Heart left ventricle (tissue), 16 donors: ENCODE results near the gene KRT32. TPM values are rescaled to one million over a fixed set of nuclear protein-coding genes. Genes with fewer than 3 reads are reported as not detected.

Experiments used
- ATAC-seq, 4 donors: fragments of 200-7000 bp; cut with Tn5 transposase; one replicate each; pipeline ENCODE4 v1.9.1; 2020 to 2022; ENCODE audit warnings: moderate library complexity in 4 of 4, mild to moderate bottlenecking in 3 of 4, moderate number of reproducible peaks in 1 of 4
- DNase-seq, 5 donors: peaks; one replicate each; pipeline ENCODE4 v3.0.0-alpha.2; 2020
- H3K27ac ChIP-seq, 12 donors: fragments of 200-600 bp; sonication (generic) in 4 of 12; one replicate each; pipeline versions ENCODE4 v1.5.0 to v1.8.0; 2016 to 2022; ENCODE audit warnings: mild to moderate bottlenecking in 2 of 12
- H3K27me3 ChIP-seq, 9 donors: fragments of 200-600 bp; sonication (generic) in 2 of 9; one replicate each; pipeline versions ENCODE4 v1.5.1 to v1.8.0; 2016 to 2022; ENCODE audit warnings: mild to moderate bottlenecking in 3 of 9
- H3K36me3 ChIP-seq, 9 donors: fragments of 200-600 bp; sonication (generic) in 2 of 9; one replicate each; pipeline versions ENCODE4 v1.5.0 to v1.8.0; 2018 to 2022; ENCODE audit warnings: mild to moderate bottlenecking in 2 of 9
- H3K4me1 ChIP-seq, 12 donors: fragments of 200-600 bp; sonication (generic) in 4 of 12; one replicate each; pipeline versions ENCODE4 v1.5.0 to v1.8.0; 2016 to 2022; ENCODE audit warnings: mild to moderate bottlenecking in 3 of 12
- H3K4me3 ChIP-seq, 12 donors: fragments of 200-600 bp; sonication (generic) in 4 of 12; one replicate each; pipeline versions ENCODE4 v1.5.0 to v1.8.0; 2017 to 2022; ENCODE audit warnings: mild to moderate bottlenecking in 9 of 12, moderate library complexity in 4 of 12
- H3K9me3 ChIP-seq, 12 donors: fragments of 200-600 bp; sonication (generic) in 4 of 12; one replicate each; pipeline versions ENCODE4 v1.5.0 to v1.8.0; 2016 to 2022; ENCODE audit warnings: mild to moderate bottlenecking in 1 of 12
- CTCF ChIP-seq, 12 donors: fragments of 200-600 bp; sonication (generic) in 4 of 12; IDR thresholded peaks; one replicate each; pipeline versions ENCODE4 v1.5.0 to v1.8.0; 2018 to 2022; ENCODE audit warnings: antibody characterized with exemption in 12 of 12, mild to moderate bottlenecking in 5 of 12
- POLR2A ChIP-seq, 2 donors: fragments of 450-650 bp; IDR thresholded peaks; one replicate each; pipeline ENCODE4 v1.6.1; 2017; ENCODE audit warnings: antibody characterized with exemption in 2 of 2, mild to moderate bottlenecking in 2 of 2, moderate library complexity in 2 of 2
- WGBS, 4 donors: extraction: QIAGEN DNeasy Blood & Tissue Kit in 2 of 4; methylation state at CpG; one replicate each; pipeline versions ENCODE4 v1.1.5 to v1.1.7; 2013 to 2018; 5-methylcytosine and 5-hydroxymethylcytosine counted together
- intact Hi-C, 10 donors: fragments of 100-400 bp; cut with DNase I; formaldehyde crosslinking; loops; one replicate each; pipeline versions ENCODE4 v1.11.1 to v1.14.2; 2022
- polyA plus RNA-seq, 2 donors: library from polyadenylated mRNA; stranded (reverse); fragments of 200-250 nt; gene quantifications; one replicate each; pipeline ENCODE4 v1.2.3, GENCODE V29; 2013
- total RNA-seq, 9 donors: library from RNA; depleted of rRNA in 2 of 9; stranded (reverse); fragments of >200 nt in 2 of 9; fragmentation: NEBNext Ultra II Directional in 3 of 9; extraction: Animal tissue kit (Norgen Biotek cat#: 25700) in 3 of 9; gene quantifications; one replicate each; pipeline versions ENCODE4 v1.1.0 to v1.2.4, GENCODE V29; 2016 to 2023
- donor health status: ischemic (EF 13 %, LVEDD 7.1; RV severe dilation, severe dysfunction).
- donor health status: healthy with polysubstance abuse.
- donor health status: DM: no; HTN: yes; CAD: no.
- donor health status: DM: no; HTN: no; CAD: no.
- donor health status: ischemic (EF 25% LVEDD 6.9; RV normal size, moderate dysfunction).
- donor health status: ischemic (EF 25% LVEDD 5.7; RV mildly dilated, moderate dysfunction).
- donor health status: healthy.
- donor health status: DM: yes; HTN: yes; CAD: no.
- donor health status: ischemic (EF 35%, LVEDD 5.7; RV mildly dilated, moderate dysfunction).
- donor health status: nonischemic (EF 11% LVEDD 7.7; RV severe dilation, severe dysfunction).
- donor health status: DM: yes; HTN: yes; CAD: no.
- donor health status: PGD.
- donor health status: ischemic (EF 29% LVEDD 5.4; RV normal size, mild dysfunction).
- donor health status: nonischemic (EF 23%, LVEDD 6.1; RV moderate dilation, normal function).

KRT32 gene
- total and polyA plus RNA-seq, 11 donors: 0.16 to 0.27 (median 0.21) TPM; not detected in 7

- no peak overlapping the region for H3K4me3 ChIP-seq
- TF ChIP-seq CTCF (IDR thresholded peaks at IDR 0.05): no peak
- TF ChIP-seq POLR2A (IDR thresholded peaks at IDR 0.05): no peak
- H3K27me3 ChIP-seq: peaks cover 0 to 29% (median 0%) of the 10 kb centered on the region in 9 donors
These were observed 45.5 kb upstream of the KRT32 start for GRCh38 chr17:41512546-41513167.

GRCh38 chr17:41511716-41512115 lies 44.5 kb upstream of the KRT32 start:
- Histone ChIP-seq H3K9me3 (no peaks in the 10 kb centered on the region), H3K4me1 (peaks cover 0 to 4% (median 0%) of the 10 kb centered on the region in 12 donors), H3K27ac (no peak overlapping the region), H3K27me3 (peaks cover 0 to 29% (median 4%) of the 10 kb centered on the region in 9 donors), H3K4me3 (no peak overlapping the region), H3K36me3 (no peaks in the 10 kb centered on the region)
- intact Hi-C loops: no loop called here
- ATAC-seq (no peak), DNase-seq (no peak)
- whole genome bisulfite sequencing, 4 donors: 77 to 81% (median 77%) methylated on average over 10 of the region's 10 CpGs
- TF ChIP-seq CTCF (IDR thresholded peaks at IDR 0.05): no peak
- TF ChIP-seq POLR2A (IDR thresholded peaks at IDR 0.05): no peak

More at GRCh38 chr17:41512546-41513167, 45.5 kb upstream of the KRT32 start:
- no peak overlapping the region for H3K27ac ChIP-seq
- peaks cover 0 to 4% (median 0%) of the 10 kb centered on the region in 12 donors for H3K4me1 ChIP-seq
- ATAC-seq (no peak), DNase-seq (no peak)
- intact Hi-C loops: no loop called here
- no peaks in the 10 kb centered on the region for H3K36me3 ChIP-seq
- 49 to 61% (median 57%) methylated on average over 7 of the region's 7 CpGs for WGBS, 4 donors
- H3K9me3 ChIP-seq: no peaks in the 10 kb centered on the region

- H3K4me1 ChIP-seq: peaks cover 0 to 4% (median 0%) of the 10 kb centered on the region in 12 donors
- no peaks in the 10 kb centered on the region for H3K36me3 ChIP-seq
- H3K4me3 ChIP-seq: no peak overlapping the region
- ATAC-seq: no peak
- H3K27ac ChIP-seq: no peak overlapping the region
- peaks cover 0 to 23% (median 4%) of the 10 kb centered on the region in 9 donors for H3K27me3 ChIP-seq
- 40 to 83% (median 57%) methylated on average over 2 to 4 of the region's 4 CpGs for WGBS, 4 donors
- H3K9me3 ChIP-seq: no peaks in the 10 kb centered on the region
- intact Hi-C loops: no loop called here
- DNase-seq: no peak
- no peak for TF ChIP-seq POLR2A (IDR thresholded peaks at IDR 0.05)
These were observed 43.9 kb upstream of the KRT32 start for GRCh38 chr17:41511116-41511515.

- peaks cover 0 to 4% (median 0%) of the 10 kb centered on the region in 12 donors for H3K4me1 ChIP-seq
- no peak overlapping the region for H3K27ac ChIP-seq
- H3K9me3 ChIP-seq: no peaks in the 10 kb centered on the region
- ATAC-seq (no peak), DNase-seq (no peak)
- no peaks in the 10 kb centered on the region for H3K36me3 ChIP-seq
- TF ChIP-seq CTCF (IDR thresholded peaks at IDR 0.05) (no peak), POLR2A (IDR thresholded peaks at IDR 0.05) (no peak)
- intact Hi-C loops: no loop called here
- no peak overlapping the region for H3K4me3 ChIP-seq
- WGBS, 4 donors: 79 to 90% (median 83%) methylated on average over 7 of the region's 7 CpGs
- H3K27me3 ChIP-seq: peaks cover 0 to 21% (median 4%) of the 10 kb centered on the region in 9 donors
These were observed 43.3 kb upstream of the KRT32 start for GRCh38 chr17:41510251-41511065.
